CD14-positive monocyte (primary cell): ENCODE measurements around the gene LRPPRC. TPM values are rescaled to one million over a fixed set of nuclear protein-coding genes. Genes with fewer than 3 reads are reported as not detected.

Source experiments
- DNase-seq, 3 donors: peaks; one replicate each; pipeline ENCODE4 v3.0.0-alpha.2; 2011 to 2022
- H2AFZ ChIP-seq: 2 replicates; pipeline ENCODE4 v1.6.0; 2012; ENCODE audit warnings: mild to moderate bottlenecking, low read depth, low read length, inconsistent platforms; ENCODE audit not compliant: insufficient read depth, poor library complexity, severe bottlenecking
- H3K27ac ChIP-seq, 2 donors: 1 replicate in 1 of 2; 2 replicates in 1 of 2; pipeline ENCODE4 v1.5.1; 2012 to 2013; ENCODE audit warnings: low read length in 2 of 2, control low read depth in 1 of 2, inconsistent platforms in 1 of 2, low read depth in 1 of 2, mild to moderate bottlenecking in 1 of 2
- H3K27me3 ChIP-seq, 2 donors: one replicate each; pipeline versions ENCODE4 v1.6.0 to v1.6.1; 2011 to 2013; ENCODE audit warnings: low read length in 2 of 2; ENCODE audit not compliant: control insufficient read depth in 2 of 2, insufficient read depth in 2 of 2
- H3K36me3 ChIP-seq, 2 donors: replicated peaks in 1 of 2; 1 replicate in 1 of 2; 2 replicates in 1 of 2; pipeline versions ENCODE4 v1.5.1 to v1.6.1; 2012 to 2013; ENCODE audit warnings: low read length in 2 of 2, control low read depth in 1 of 2, inconsistent platforms in 1 of 2, mild to moderate bottlenecking in 1 of 2; ENCODE audit not compliant: insufficient read depth in 2 of 2, control insufficient read depth in 1 of 2
- H3K4me1 ChIP-seq, 2 donors: 1 replicate in 1 of 2; 2 replicates in 1 of 2; pipeline versions ENCODE4 v1.5.1 to v1.6.1; 2012 to 2013; ENCODE audit warnings: low read length in 2 of 2, control low read depth in 1 of 2, inconsistent platforms in 1 of 2, mild to moderate bottlenecking in 1 of 2, moderate library complexity in 1 of 2; ENCODE audit not compliant: insufficient read depth in 2 of 2, control insufficient read depth in 1 of 2
- H3K4me2 ChIP-seq: replicated peaks from 2 replicates; pipeline ENCODE3; 2012; ENCODE audit warnings: low read length, moderate library complexity, mild to moderate bottlenecking; ENCODE audit not compliant: poor library complexity, severe bottlenecking; ENCODE audit errors: extremely low read depth
- H3K4me3 ChIP-seq, 3 experiments: fragments of 200-600 bp in 1 of 3; sonication (generic) in 1 of 3; replicated peaks in 1 of 3; 1 replicate in 2 of 3; 2 replicates in 1 of 3; pipeline ENCODE4 v1.5.1; 2011 to 2013; ENCODE audit warnings: low read length in 3 of 3, mild to moderate bottlenecking in 3 of 3, control low read depth in 2 of 3, low read depth in 2 of 3, inconsistent platforms in 1 of 3, moderate library complexity in 1 of 3
- H3K79me2 ChIP-seq: 2 replicates; pipeline ENCODE4 v1.6.0; 2012; ENCODE audit warnings: mild to moderate bottlenecking, control low read depth, inconsistent platforms, low read length, moderate library complexity; ENCODE audit not compliant: insufficient read depth
- H3K9ac ChIP-seq: 2 replicates; pipeline ENCODE4 v1.6.0; 2017; ENCODE audit warnings: low read length, mild to moderate bottlenecking; ENCODE audit not compliant: insufficient read depth, poor library complexity, severe bottlenecking
- H3K9me3 ChIP-seq, 2 donors: replicated peaks in 1 of 2; 1 replicate in 1 of 2; 2 replicates in 1 of 2; pipeline versions ENCODE4 v1.5.1 to v1.6.1; 2012 to 2013; ENCODE audit warnings: low read length in 2 of 2, control low read depth in 1 of 2; ENCODE audit not compliant: control insufficient read depth in 1 of 2, insufficient read depth in 1 of 2
- H4K20me1 ChIP-seq: 2 replicates; pipeline ENCODE4 v1.6.0; 2012; ENCODE audit warnings: mild to moderate bottlenecking, low read length, control low read depth, moderate library complexity; ENCODE audit not compliant: insufficient read depth
- H3K27ac Mint-ChIP-seq, 7 donors: one replicate each; pipeline ENCODE4 v1.8.0; 2020; ENCODE audit warnings: mild to moderate bottlenecking in 7 of 7, mixed read lengths in 7 of 7, moderate library complexity in 6 of 7, inconsistent platforms in 2 of 7
- H3K27me3 Mint-ChIP-seq, 3 donors: one replicate each; pipeline ENCODE4 v1.8.0; 2021 to 2022; ENCODE audit warnings: low read depth in 3 of 3, mild to moderate bottlenecking in 3 of 3, mixed read lengths in 3 of 3, moderate library complexity in 3 of 3, inconsistent platforms in 1 of 3
- H3K36me3 Mint-ChIP-seq, 2 donors: one replicate each; pipeline ENCODE4 v1.8.0; 2020; ENCODE audit warnings: mixed read lengths in 2 of 2, inconsistent platforms in 1 of 2, mild to moderate bottlenecking in 1 of 2
- H3K4me1 Mint-ChIP-seq: one replicate; pipeline ENCODE4 v1.8.0; 2020; ENCODE audit warnings: mild to moderate bottlenecking, mixed read lengths
- H3K4me3 Mint-ChIP-seq, 2 donors: one replicate each; pipeline ENCODE4 v1.8.0; 2020; ENCODE audit warnings: mild to moderate bottlenecking in 2 of 2, mixed read lengths in 2 of 2, moderate library complexity in 1 of 2
- H3K9me3 Mint-ChIP-seq, 7 donors: one replicate each; pipeline ENCODE4 v1.8.0; 2020 to 2022; ENCODE audit warnings: mixed read lengths in 7 of 7, mild to moderate bottlenecking in 6 of 7, moderate library complexity in 6 of 7, inconsistent platforms in 2 of 7
- WGBS: methylation state at CpG from one replicate; pipeline ENCODE4 v1.1.5; 2013; ENCODE audit warnings: missing lambda C conversion rate; ENCODE audit not compliant: insufficient coverage; 5-methylcytosine and 5-hydroxymethylcytosine counted together
- intact Hi-C, 2 donors: fragments of 100-400 bp; cut with micrococcal nuclease; formaldehyde crosslinking; loops; one replicate each; pipeline versions ENCODE4 v1.15.0 to v1.15.1; 2023
- polyA plus RNA-seq, 3 donors: library from polyadenylated mRNA; depleted of rRNA in 1 of 3; unstranded in 2 of 3; stranded (reverse) in 1 of 3; fragments of 300-500 nt in 2 of 3; fragments of >200 nt in 1 of 3; fragmentation: Illumina TruSeq in 2 of 3; gene quantifications; 1 replicate in 2 of 3; 2 replicates in 1 of 3; pipeline ENCODE4 v1.2.3, GENCODE V29; 2012 to 2021
- TF ChIP-seq, protein P1 (sequence below): fragments of 200-600 bp; IDR thresholded peaks from one replicate; pipeline ENCODE4 v1.8.0; 2022; ENCODE audit warnings: antibody characterized with exemption, mild to moderate bottlenecking

LRPPRC gene
- polyA plus RNA-seq, 3 donors, result 15.5 to 25.0 (median 24.8) TPM

DNA sequence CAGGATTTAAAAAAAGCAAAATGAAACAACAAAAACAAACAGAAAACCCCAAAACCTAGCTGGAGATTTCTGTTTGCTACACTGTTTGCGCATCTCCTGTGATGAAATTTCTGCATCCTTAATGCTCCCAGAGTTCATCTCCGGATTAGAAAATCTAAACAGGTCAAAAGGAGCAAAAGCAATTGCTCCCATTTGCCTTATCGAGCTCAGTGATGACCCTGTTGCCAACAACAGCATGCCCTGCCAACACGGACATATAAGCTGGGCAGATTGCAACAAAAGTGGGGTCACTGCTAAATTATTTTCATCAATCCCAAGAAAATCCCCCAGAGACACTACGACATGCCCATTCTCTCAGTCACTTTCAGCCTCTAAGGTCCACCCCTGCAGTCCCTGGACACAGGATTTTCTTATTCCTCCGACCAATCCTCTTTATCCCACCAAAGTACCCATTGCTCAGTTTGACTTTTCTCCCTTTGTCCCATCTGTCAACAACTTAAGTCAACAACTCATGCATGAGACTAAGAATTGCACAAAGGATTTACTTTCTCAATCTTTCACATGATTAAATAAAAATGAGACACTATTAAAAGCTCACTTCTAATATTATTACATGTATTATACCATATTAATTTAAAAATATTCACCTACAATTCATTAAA is 89.2 kb downstream of the LRPPRC start:
- TF ChIP-seq, protein P1, sequence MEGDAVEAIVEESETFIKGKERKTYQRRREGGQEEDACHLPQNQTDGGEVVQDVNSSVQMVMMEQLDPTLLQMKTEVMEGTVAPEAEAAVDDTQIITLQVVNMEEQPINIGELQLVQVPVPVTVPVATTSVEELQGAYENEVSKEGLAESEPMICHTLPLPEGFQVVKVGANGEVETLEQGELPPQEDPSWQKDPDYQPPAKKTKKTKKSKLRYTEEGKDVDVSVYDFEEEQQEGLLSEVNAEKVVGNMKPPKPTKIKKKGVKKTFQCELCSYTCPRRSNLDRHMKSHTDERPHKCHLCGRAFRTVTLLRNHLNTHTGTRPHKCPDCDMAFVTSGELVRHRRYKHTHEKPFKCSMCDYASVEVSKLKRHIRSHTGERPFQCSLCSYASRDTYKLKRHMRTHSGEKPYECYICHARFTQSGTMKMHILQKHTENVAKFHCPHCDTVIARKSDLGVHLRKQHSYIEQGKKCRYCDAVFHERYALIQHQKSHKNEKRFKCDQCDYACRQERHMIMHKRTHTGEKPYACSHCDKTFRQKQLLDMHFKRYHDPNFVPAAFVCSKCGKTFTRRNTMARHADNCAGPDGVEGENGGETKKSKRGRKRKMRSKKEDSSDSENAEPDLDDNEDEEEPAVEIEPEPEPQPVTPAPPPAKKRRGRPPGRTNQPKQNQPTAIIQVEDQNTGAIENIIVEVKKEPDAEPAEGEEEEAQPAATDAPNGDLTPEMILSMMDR, result no peak
- Mint-ChIP-seq H3K9me3 (no peaks in the 10 kb centered on the region), H3K27me3 (no peaks in the 10 kb centered on the region), H3K4me1 (peaks cover 4% of the 10 kb centered on the region), H3K36me3 (peaks cover 64 to 77% of the 10 kb centered on the region in 2 donors), H3K4me3 (no peak overlapping the region), H3K27ac (peak overlapping the region in 2 of 7 donors; percentile 2 to 3)
- Histone ChIP-seq H3K9me3 (no peaks in the 10 kb centered on the region), H4K20me1 (no peaks in the 10 kb centered on the region), H3K4me1 (no peaks in the 10 kb centered on the region), H3K27me3 (no peaks in the 10 kb centered on the region), H3K27ac (no peak overlapping the region), H3K4me3 (no peak overlapping the region), H3K9ac (no peak overlapping the region), H3K79me2 (no peaks in the 10 kb centered on the region), H3K4me2 (no peak overlapping the region), H2AFZ (no peak overlapping the region), H3K36me3 (peaks cover 32 to 81% of the 10 kb centered on the region in 2 donors)
- intact Hi-C loops, result no loop called here
- WGBS, result 98% methylated on average over 5 of the region's 6 CpGs
- DNase-seq, result no peak

DNA sequence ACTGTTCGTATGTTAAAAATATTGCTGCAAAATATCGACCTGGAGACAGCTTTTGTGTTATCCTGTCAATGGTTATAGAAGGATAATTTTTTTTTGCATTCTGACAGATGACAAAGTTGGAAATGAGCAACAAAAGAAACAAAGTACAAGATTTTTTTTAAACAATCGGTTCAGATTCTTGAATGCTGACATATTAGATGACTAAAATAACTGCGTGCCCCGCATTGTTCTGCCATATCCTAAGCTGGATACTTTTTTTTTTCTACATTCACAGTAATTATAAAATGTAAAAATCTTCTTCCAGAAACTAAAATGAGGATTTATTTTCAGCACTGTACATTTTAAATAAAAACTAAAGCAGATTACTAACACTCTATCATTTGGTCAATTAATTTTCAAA is 89.9 kb downstream of the LRPPRC start:
- no peak overlapping the region for H3K4me3 ChIP-seq
- H3K27me3 ChIP-seq, result no peaks in the 10 kb centered on the region
- intact Hi-C loops, result no loop called here
- Mint-ChIP-seq H3K36me3 (peaks cover 66 to 76% of the 10 kb centered on the region in 2 donors), H3K9me3 (no peaks in the 10 kb centered on the region), H3K27ac (no peak overlapping the region), H3K27me3 (no peaks in the 10 kb centered on the region), H3K4me3 (no peak overlapping the region), H3K4me1 (peaks cover 4% of the 10 kb centered on the region)
- no peaks in the 10 kb centered on the region for H4K20me1 ChIP-seq
- no peak overlapping the region for H3K4me2 ChIP-seq
- no peaks in the 10 kb centered on the region for H3K79me2 ChIP-seq
- no peaks in the 10 kb centered on the region for H3K4me1 ChIP-seq
- H3K27ac ChIP-seq, result no peak overlapping the region
- H3K9ac ChIP-seq, result no peak overlapping the region
- H2AFZ ChIP-seq, result no peak overlapping the region
- 93% methylated on average over 3 of the region's 5 CpGs for WGBS
- TF ChIP-seq, protein P1, result no peak
- no peak for DNase-seq
- H3K36me3 ChIP-seq, result peaks cover 35 to 83% of the 10 kb centered on the region in 2 donors
- H3K9me3 ChIP-seq, result no peaks in the 10 kb centered on the region
